Measurements from ENCODE around the gene MXD4. TPM values are rescaled to one million over a fixed set of nuclear protein-coding genes. Genes with fewer than 3 reads are reported as not detected.

Gene MXD4
- total and polyA plus RNA-seq, 2 experiments from 2014 or later: 30.9 to 70.5 TPM

- H3K9ac ChIP-seq: no peak overlapping the region
- no peaks in the 10 kb centered on the region for H3K36me3 ChIP-seq (ENCODE audit: low read depth)
- H3K4me1 ChIP-seq (ENCODE audit: insufficient read depth): no peaks in the 10 kb centered on the region
- no peaks in the 10 kb centered on the region for H3K9me3 ChIP-seq (ENCODE audit: low read depth)
- DNase-seq: no peak
- H4K20me1 ChIP-seq (ENCODE audit: insufficient read depth): no peaks in the 10 kb centered on the region
- 90% methylated on average over 20 to 21 of the region's 21 CpGs for WGBS, 2 experiments (ENCODE audit: low coverage in 1 of 2, low lambda C conversion rate in 2 of 2, missing lambda C conversion rate in 2 of 2)
- H3F3A ChIP-seq (ENCODE audit: insufficient read depth): no peaks in the 10 kb centered on the region
- H2AFZ ChIP-seq: no peak overlapping the region
- H3K27me3 ChIP-seq (replicated peaks; ENCODE audit: insufficient read depth): no peaks in the 10 kb centered on the region
- no peaks in the 10 kb centered on the region for H3K79me2 ChIP-seq (ENCODE audit: insufficient read depth)
- TF ChIP-seq EZH2phosphoT487 (IDR thresholded peaks at IDR 0.05; ENCODE audit: insufficient read depth, low read depth) (no peak), EZH2 (IDR thresholded peaks at IDR 0.05; ENCODE audit: insufficient read depth, poor library complexity, severe bottlenecking) (no peak)
- H3K27ac ChIP-seq: no peak overlapping the region
- in situ Hi-C loops (cut with MboI): no loop called here
- no peaks in the 10 kb centered on the region for H3K9me2 ChIP-seq (ENCODE audit: insufficient read depth)
- H3K4me2 ChIP-seq (ENCODE audit: unreplicated experiment): no peak overlapping the region
- H3K4me3 ChIP-seq: no peak overlapping the region
Observed at GRCh38 chr4:2274320-2275043, 12.6 kb upstream of the MXD4 start.

DNA sequence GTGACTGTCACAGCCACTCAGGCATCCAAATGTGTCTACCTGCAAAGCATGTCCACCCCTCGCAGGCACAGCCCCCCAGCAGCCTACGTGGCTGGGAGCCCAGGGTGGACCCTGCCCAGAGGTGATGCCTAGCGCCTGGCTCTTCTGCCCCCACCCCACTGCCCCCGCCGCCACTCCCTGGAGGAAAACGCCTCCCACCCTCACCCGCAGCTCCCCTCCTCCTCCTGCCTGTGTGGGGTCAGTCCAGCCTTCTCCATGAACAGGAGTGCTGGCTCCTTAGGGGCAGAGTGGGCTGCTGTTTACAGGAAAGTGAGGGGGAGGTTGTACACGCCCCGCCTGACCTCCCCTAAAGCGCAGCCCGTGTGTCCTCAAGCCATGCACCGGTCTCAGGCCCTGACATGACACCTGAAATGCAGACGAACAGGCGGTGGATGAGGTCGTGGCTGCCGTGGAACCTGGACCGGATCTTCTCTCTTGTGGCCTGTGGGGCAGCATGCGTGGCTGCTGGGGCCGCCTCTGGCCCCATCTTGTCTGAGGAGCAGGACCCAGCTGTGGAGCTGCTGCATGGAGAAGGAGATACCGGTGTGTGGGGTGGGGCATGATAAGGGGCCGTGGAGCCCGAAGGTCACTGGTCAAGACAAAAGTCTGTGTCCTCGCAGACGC is 11.9 kb upstream of the MXD4 start:
- no peaks in the 10 kb centered on the region for H3K27me3 ChIP-seq (replicated peaks; ENCODE audit: insufficient read depth)
- no peaks in the 10 kb centered on the region for H4K20me1 ChIP-seq (ENCODE audit: insufficient read depth)
- no peak overlapping the region for H3K4me3 ChIP-seq
- H3K9ac ChIP-seq: no peak overlapping the region
- in situ Hi-C loops (cut with MboI): no loop called here
- no peak overlapping the region for H2AFZ ChIP-seq
- H3F3A ChIP-seq (ENCODE audit: insufficient read depth): no peaks in the 10 kb centered on the region
- no peaks in the 10 kb centered on the region for H3K9me2 ChIP-seq (ENCODE audit: insufficient read depth)
- H3K79me2 ChIP-seq (ENCODE audit: insufficient read depth): no peaks in the 10 kb centered on the region
- no peak overlapping the region for H3K4me2 ChIP-seq (ENCODE audit: unreplicated experiment)
- no peak for DNase-seq
- no peaks in the 10 kb centered on the region for H3K36me3 ChIP-seq (ENCODE audit: low read depth)
- TF ChIP-seq EZH2 (IDR thresholded peaks at IDR 0.05; ENCODE audit: insufficient read depth, poor library complexity, severe bottlenecking) (no peak), EZH2phosphoT487 (IDR thresholded peaks at IDR 0.05; ENCODE audit: insufficient read depth, low read depth) (no peak)
- no peaks in the 10 kb centered on the region for H3K9me3 ChIP-seq (ENCODE audit: low read depth)
- no peaks in the 10 kb centered on the region for H3K4me1 ChIP-seq (ENCODE audit: insufficient read depth)
- 87 to 89% methylated on average over 13 to 22 of the region's 24 CpGs for WGBS, 2 experiments (ENCODE audit: low coverage in 1 of 2, low lambda C conversion rate in 2 of 2, missing lambda C conversion rate in 2 of 2)
- no peak overlapping the region for H3K27ac ChIP-seq

GRCh38 chr4:2273221-2273620 is 11.3 kb upstream of the MXD4 start:
- H3K27me3 ChIP-seq (replicated peaks; ENCODE audit: insufficient read depth): no peaks in the 10 kb centered on the region
- no peak overlapping the region for H2AFZ ChIP-seq
- no peak overlapping the region for H3K27ac ChIP-seq
- no peak for TF ChIP-seq EZH2 (IDR thresholded peaks at IDR 0.05; ENCODE audit: insufficient read depth, poor library complexity, severe bottlenecking)
- TF ChIP-seq EZH2phosphoT487 (IDR thresholded peaks at IDR 0.05; ENCODE audit: insufficient read depth, low read depth): no peak
- in situ Hi-C loops (cut with MboI): no loop called here
- no peak overlapping the region for H3K4me2 ChIP-seq (ENCODE audit: unreplicated experiment)
- WGBS, 2 experiments (ENCODE audit: low coverage in 1 of 2, low lambda C conversion rate in 2 of 2, missing lambda C conversion rate in 2 of 2): 76 to 80% methylated on average over 15 of the region's 15 CpGs
- H3K9ac ChIP-seq: no peak overlapping the region
- H3K9me3 ChIP-seq (ENCODE audit: low read depth): no peaks in the 10 kb centered on the region
- H4K20me1 ChIP-seq (ENCODE audit: insufficient read depth): no peaks in the 10 kb centered on the region
- no peak for DNase-seq
- H3K4me3 ChIP-seq: no peak overlapping the region
- no peaks in the 10 kb centered on the region for H3K4me1 ChIP-seq (ENCODE audit: insufficient read depth)
- H3K9me2 ChIP-seq (ENCODE audit: insufficient read depth): no peaks in the 10 kb centered on the region
- H3K36me3 ChIP-seq (ENCODE audit: low read depth): no peaks in the 10 kb centered on the region
- H3F3A ChIP-seq (ENCODE audit: insufficient read depth): no peaks in the 10 kb centered on the region
- H3K79me2 ChIP-seq (ENCODE audit: insufficient read depth): no peaks in the 10 kb centered on the region

DNA sequence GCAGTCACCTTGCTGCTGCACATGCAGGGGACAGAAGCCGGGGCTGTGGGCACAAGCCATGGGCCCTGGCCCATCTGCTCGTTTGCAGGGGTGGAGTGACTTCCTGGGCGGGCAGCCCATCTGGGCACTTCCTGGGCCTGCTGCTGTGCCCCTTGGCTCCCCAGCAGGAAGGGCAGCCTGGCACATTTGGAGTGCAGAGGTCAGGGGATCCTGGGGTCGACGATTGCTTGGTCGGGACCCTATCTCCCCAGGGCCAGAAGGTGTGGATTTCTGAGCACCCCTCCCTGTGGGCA is 10.9 kb upstream of the MXD4 start:
- no peaks in the 10 kb centered on the region for H3K9me3 ChIP-seq (ENCODE audit: low read depth)

More for the DNA sequence above, 10.9 kb upstream of the MXD4 start:
- H3K27me3 ChIP-seq (replicated peaks; ENCODE audit: insufficient read depth): no peaks in the 10 kb centered on the region
- TF ChIP-seq EZH2phosphoT487 (IDR thresholded peaks at IDR 0.05; ENCODE audit: insufficient read depth, low read depth): no peak
- no peak for TF ChIP-seq EZH2 (IDR thresholded peaks at IDR 0.05; ENCODE audit: insufficient read depth, poor library complexity, severe bottlenecking)
- no peaks in the 10 kb centered on the region for H3K4me1 ChIP-seq (ENCODE audit: insufficient read depth)
- H3K79me2 ChIP-seq (ENCODE audit: insufficient read depth): no peaks in the 10 kb centered on the region
- no peak overlapping the region for H3K4me3 ChIP-seq
- H3K9ac ChIP-seq: no peak overlapping the region
- no peak overlapping the region for H2AFZ ChIP-seq
- in situ Hi-C loops (cut with MboI): no loop called here
- no peak for DNase-seq
- 87 to 94% methylated on average over 6 of the region's 6 CpGs for WGBS, 2 experiments (ENCODE audit: low coverage in 1 of 2, low lambda C conversion rate in 2 of 2, missing lambda C conversion rate in 2 of 2)
- no peaks in the 10 kb centered on the region for H4K20me1 ChIP-seq (ENCODE audit: insufficient read depth)
- no peak overlapping the region for H3K27ac ChIP-seq
- no peaks in the 10 kb centered on the region for H3F3A ChIP-seq (ENCODE audit: insufficient read depth)
- no peak overlapping the region for H3K4me2 ChIP-seq (ENCODE audit: unreplicated experiment)
- H3K9me2 ChIP-seq (ENCODE audit: insufficient read depth): no peaks in the 10 kb centered on the region
- no peaks in the 10 kb centered on the region for H3K36me3 ChIP-seq (ENCODE audit: low read depth)
